Mammary epithelial cell (primary cell): ENCODE data around the gene DLG3.

Experiments
- CTCF ChIP-seq, 2 donors: IDR thresholded peaks in 1 of 2; conservative IDR thresholded peaks in 1 of 2; 2 replicates each; pipeline ENCODE4 v1.5.1; 2011 to 2012; ENCODE audit warnings: inconsistent platforms in 2 of 2, low read length in 2 of 2, mild to moderate bottlenecking in 2 of 2, control low read depth in 1 of 2, low read depth in 1 of 2; ENCODE audit not compliant: insufficient read depth in 1 of 2; ENCODE audit errors: extremely low read depth in 1 of 2
- EZH2 ChIP-seq: IDR thresholded peaks from 2 replicates; pipeline ENCODE4 v1.6.1; 2012; ENCODE audit warnings: low read length, inconsistent platforms, borderline replicate concordance

DNA sequence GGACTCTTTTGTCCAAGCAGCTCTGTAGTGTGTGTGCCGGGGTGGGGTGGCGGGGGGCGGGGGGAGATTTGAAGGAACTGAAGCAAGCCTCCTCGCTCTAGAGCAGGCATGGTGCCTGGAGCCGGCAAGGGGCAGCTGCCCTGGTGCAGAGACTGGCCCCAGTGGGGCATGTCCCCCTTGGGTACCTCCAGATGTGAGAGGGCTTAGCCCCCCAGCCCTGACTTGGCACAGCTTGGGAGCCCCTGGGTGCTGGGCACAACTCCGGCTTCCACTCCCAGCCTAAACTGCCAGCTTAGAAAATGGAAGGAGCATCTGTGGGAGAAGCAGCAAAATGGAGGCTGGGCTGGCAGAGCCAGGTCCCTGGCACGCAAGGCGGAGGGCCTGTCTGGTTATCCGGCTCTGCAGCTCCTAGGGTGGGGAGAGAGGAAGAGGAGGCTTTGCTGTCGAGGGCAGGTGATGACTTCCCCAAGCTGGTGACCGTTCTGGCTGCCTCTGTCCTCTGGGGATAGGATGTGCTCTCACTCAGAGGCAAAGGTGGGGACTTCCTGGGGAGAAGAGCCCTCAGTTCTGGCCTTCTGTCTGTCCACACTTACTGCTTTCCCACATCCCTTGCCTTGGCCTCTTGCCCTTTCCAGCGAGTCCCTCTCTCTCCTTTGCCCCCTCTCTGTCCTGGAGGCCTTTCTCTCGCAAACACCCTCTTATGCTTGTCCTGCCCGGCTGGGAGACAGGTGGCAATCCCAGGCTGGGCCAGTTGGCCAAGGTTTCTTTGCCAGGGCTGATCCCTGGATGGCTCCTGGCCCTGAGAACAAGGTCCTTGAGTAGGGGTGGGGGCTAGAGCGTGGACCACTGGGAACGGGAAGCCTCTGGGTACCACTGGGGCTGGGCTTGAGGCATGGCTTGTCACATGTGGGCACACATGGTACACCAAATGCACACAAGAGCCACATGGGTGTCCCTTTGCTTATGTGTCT lies 2.0 kb downstream of the DLG3 start:
- TF ChIP-seq EZH2 = no peak
- TF ChIP-seq CTCF (conservative IDR thresholded peaks at IDR 0.05 in 1 of 2, IDR thresholded peaks at IDR 0.05 in 1 of 2; ENCODE audit: extremely low read depth in 1 of 2, insufficient read depth in 1 of 2, low read depth in 1 of 2, low read length in 2 of 2) = no peak
